SK-N-SH treated with all-trans-retinoic acid at 6 μM for 48 hours (cell line): Measurements from ENCODE around the gene RIMKLA.

Source experiments
- ARNTL ChIP-seq: fragments of 450-650 bp; formaldehyde crosslinking; IDR thresholded peaks from 2 replicates; pipeline ENCODE4 v1.5.0; 2020; ENCODE audit warnings: low read depth, mild to moderate bottlenecking, moderate library complexity, borderline replicate concordance
- BACH2 ChIP-seq: fragments of 250-450 bp; sonication (Bioruptor Pico); IDR thresholded peaks from 2 replicates; pipeline ENCODE4 v1.9.0; 2021; ENCODE audit warnings: mild to moderate bottlenecking, borderline replicate concordance
- CSDC2 ChIP-seq: fragments of 250-450 bp; sonication (Bioruptor Pico); IDR thresholded peaks from 2 replicates; pipeline ENCODE4 v1.5.0; 2020; ENCODE audit warnings: mild to moderate bottlenecking, moderate library complexity
- PATZ1 ChIP-seq: fragments of 250-450 bp; sonication (Bioruptor Pico); IDR thresholded peaks from 2 replicates; pipeline ENCODE4 v1.8.0; 2020; ENCODE audit warnings: mild to moderate bottlenecking, moderate library complexity, borderline replicate concordance
- TOX ChIP-seq: fragments of 250-450 bp; sonication (Bioruptor Pico); IDR thresholded peaks from 2 replicates; pipeline ENCODE4 v1.8.0; 2021; ENCODE audit warnings: mild to moderate bottlenecking, moderate library complexity, borderline replicate concordance
- ZFP3 ChIP-seq: fragments of 250-450 bp; sonication (Bioruptor Pico); IDR thresholded peaks from 2 replicates; pipeline ENCODE4 v1.5.0; 2020; ENCODE audit warnings: mild to moderate bottlenecking, moderate library complexity
- ZFP30 ChIP-seq: fragments of 450-650 bp; formaldehyde crosslinking; IDR thresholded peaks from 2 replicates; pipeline ENCODE4 v1.5.0; 2022; ENCODE audit warnings: mild to moderate bottlenecking, moderate library complexity
- TF ChIP-seq, protein P1 (sequence below): fragments of 250-450 bp; sonication (Bioruptor Pico); IDR thresholded peaks from 2 replicates; pipeline ENCODE4 v1.5.0; 2020; ENCODE audit warnings: mild to moderate bottlenecking, moderate library complexity

GRCh38 chr1:42365118-42365517 is 15.5 kb upstream of the RIMKLA start:
- TF ChIP-seq ZFP30 (no peak), BACH2 (CRISPR knock-in tag) (no peak), CSDC2 (CRISPR knock-in tag) (no peak), ZFP3 (CRISPR knock-in tag) (no peak), TOX (CRISPR knock-in tag) (no peak), ARNTL (CRISPR knock-in tag) (no peak), PATZ1 (CRISPR knock-in tag) (no peak)
- TF ChIP-seq, protein P1, sequence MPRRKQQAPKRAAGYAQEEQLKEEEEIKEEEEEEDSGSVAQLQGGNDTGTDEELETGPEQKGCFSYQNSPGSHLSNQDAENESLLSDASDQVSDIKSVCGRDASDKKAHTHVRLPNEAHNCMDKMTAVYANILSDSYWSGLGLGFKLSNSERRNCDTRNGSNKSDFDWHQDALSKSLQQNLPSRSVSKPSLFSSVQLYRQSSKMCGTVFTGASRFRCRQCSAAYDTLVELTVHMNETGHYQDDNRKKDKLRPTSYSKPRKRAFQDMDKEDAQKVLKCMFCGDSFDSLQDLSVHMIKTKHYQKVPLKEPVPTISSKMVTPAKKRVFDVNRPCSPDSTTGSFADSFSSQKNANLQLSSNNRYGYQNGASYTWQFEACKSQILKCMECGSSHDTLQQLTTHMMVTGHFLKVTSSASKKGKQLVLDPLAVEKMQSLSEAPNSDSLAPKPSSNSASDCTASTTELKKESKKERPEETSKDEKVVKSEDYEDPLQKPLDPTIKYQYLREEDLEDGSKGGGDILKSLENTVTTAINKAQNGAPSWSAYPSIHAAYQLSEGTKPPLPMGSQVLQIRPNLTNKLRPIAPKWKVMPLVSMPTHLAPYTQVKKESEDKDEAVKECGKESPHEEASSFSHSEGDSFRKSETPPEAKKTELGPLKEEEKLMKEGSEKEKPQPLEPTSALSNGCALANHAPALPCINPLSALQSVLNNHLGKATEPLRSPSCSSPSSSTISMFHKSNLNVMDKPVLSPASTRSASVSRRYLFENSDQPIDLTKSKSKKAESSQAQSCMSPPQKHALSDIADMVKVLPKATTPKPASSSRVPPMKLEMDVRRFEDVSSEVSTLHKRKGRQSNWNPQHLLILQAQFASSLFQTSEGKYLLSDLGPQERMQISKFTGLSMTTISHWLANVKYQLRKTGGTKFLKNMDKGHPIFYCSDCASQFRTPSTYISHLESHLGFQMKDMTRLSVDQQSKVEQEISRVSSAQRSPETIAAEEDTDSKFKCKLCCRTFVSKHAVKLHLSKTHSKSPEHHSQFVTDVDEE = no peak
